Endometrial microvascular endothelial cells (primary cell): ENCODE data around the gene PTGR2. TPM values are rescaled to one million over a fixed set of nuclear protein-coding genes. Genes with fewer than 3 reads are reported as not detected.
"Not testable (repeated sequence)": the region's sequence is repeated elsewhere in the genome, so short reads cannot be mapped to it uniquely, and the experiment has no call there.

ENCODE experiments used
- in situ Hi-C: cut with HindIII; loops from 2 replicates; pipeline ENCODE4 v1.10.0; 2017; ENCODE audit warnings: low sequenced_read_pairs, low pct_unique_long_range_greater_than_20kb; ENCODE audit errors: inconsistent ontology term
- total RNA-seq: library from RNA; depleted of rRNA; stranded (reverse); fragments of >200 nt; gene quantifications from one replicate; pipeline ENCODE4 v1.2.3, GENCODE V29; 2015; ENCODE audit errors: inconsistent ontology term

PTGR2 gene
- total RNA-seq, 1 donor from 2014 or later = 4.9 TPM

GRCh38 chr14:73829071-73829470 is 22.6 kb upstream of the PTGR2 start:
- in situ Hi-C loops = no loop called here

- in situ Hi-C loops = no loop called here
Observed at GRCh38 chr14:73829526-73830431, 21.9 kb upstream of the PTGR2 start.

- in situ Hi-C loops = no loop called here
Observed at GRCh38 chr14:73833034-73833433, 18.6 kb upstream of the PTGR2 start.

- in situ Hi-C loops = no loop called here
Observed at GRCh38 chr14:73833530-73834260, 17.9 kb upstream of the PTGR2 start.

GRCh38 chr14:73834261-73834625 is 17.4 kb upstream of the PTGR2 start:
- in situ Hi-C loops = no loop called here

- in situ Hi-C loops = not testable (repeated sequence)
Observed at GRCh38 chr14:73838293-73839034, 13.2 kb upstream of the PTGR2 start.

GRCh38 chr14:73842201-73842600 is 9.4 kb upstream of the PTGR2 start:
- in situ Hi-C loops = no loop called here

- in situ Hi-C loops = no loop called here
Observed at GRCh38 chr14:73842851-73843250, 8.8 kb upstream of the PTGR2 start.

- in situ Hi-C loops = no loop called here
Observed at GRCh38 chr14:73843296-73843695, 8.3 kb upstream of the PTGR2 start.

GRCh38 chr14:73846947-73847346 is 4.7 kb upstream of the PTGR2 start:
- in situ Hi-C loops = no loop called here

GRCh38 chr14:73851000-73851399 is 631 bp upstream of the PTGR2 start:
- in situ Hi-C loops = no loop called here

- in situ Hi-C loops = no loop called here
Observed at GRCh38 chr14:73859145-73859544, 7.5 kb downstream of the PTGR2 start.

- in situ Hi-C loops = no loop called here
Observed at GRCh38 chr14:73861073-73861472, 9.4 kb downstream of the PTGR2 start.

GRCh38 chr14:73862480-73862879 is 10.8 kb downstream of the PTGR2 start:
- in situ Hi-C loops = no loop called here

GRCh38 chr14:73863209-73863608 is 11.6 kb downstream of the PTGR2 start:
- in situ Hi-C loops = no loop called here

- in situ Hi-C loops = no loop called here
Observed at GRCh38 chr14:73865534-73866113, 14.0 kb downstream of the PTGR2 start.

GRCh38 chr14:73869754-73870153 is 18.1 kb downstream of the PTGR2 start:
- in situ Hi-C loops = not testable (repeated sequence)

- in situ Hi-C loops = no loop called here
Observed at GRCh38 chr14:73870525-73871235, 19.0 kb downstream of the PTGR2 start.

- in situ Hi-C loops = no loop called here
Observed at GRCh38 chr14:73873660-73874059, 22.0 kb downstream of the PTGR2 start.
